HPDE6-E6E7 (cell line): ENCODE measurements around the gene MTOR.

ENCODE experiments used
- DNase-seq: peaks from one replicate; pipeline ENCODE4 v3.0.0; 2011; ENCODE audit warnings: missing footprints; ENCODE audit errors: extremely low spot score

MTOR gene

DNA sequence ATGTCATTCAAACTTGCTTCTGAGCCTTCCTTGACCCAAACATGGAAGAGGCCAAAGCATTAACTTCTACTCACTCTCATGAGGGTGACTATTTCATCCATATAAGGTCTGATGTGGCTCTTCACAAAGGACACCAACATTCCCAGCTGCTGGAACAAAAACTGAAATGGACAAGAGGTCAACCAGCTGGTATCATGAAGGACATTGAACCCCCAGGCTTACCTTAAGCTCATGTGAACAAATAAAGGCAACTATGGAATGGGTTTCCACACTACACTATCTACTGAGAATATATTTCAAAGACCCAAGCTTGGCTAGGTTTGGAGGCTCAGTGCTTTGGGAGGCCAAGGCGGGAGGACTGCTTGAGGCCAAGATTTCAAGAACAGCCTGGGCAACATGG is 46.3 kb downstream of the MTOR start:
- DNase-seq, result no peak

DNA sequence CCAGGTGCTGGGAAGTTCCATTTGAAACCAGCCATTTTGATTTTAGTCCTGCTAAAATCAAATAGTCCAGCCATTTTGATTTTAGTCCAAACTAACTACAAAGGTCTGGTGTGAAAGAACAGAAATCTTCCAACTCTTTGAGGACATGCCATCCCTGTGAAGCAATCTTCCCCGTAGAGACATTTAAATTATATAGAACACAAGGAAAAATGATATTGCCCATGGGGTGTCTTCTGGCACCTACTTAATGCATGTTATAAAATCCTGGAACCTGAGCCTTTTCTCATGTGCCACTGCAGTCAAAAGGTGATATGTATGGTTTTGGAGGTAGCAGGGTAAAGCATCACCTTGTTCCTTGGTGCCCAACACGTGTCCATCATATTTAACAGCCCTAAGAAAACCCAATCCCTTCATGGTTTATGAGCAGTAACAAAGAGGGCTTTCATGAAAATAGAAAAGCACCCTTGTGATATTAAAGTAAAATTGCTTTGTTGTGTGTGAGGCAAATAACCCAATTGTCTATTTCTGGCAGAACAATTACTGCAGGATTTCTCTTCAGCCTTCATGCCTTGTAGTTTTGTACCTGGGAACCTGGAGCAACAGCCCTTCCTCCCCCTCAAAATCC is 46.9 kb downstream of the MTOR start:
- DNase-seq, result no peak

DNA sequence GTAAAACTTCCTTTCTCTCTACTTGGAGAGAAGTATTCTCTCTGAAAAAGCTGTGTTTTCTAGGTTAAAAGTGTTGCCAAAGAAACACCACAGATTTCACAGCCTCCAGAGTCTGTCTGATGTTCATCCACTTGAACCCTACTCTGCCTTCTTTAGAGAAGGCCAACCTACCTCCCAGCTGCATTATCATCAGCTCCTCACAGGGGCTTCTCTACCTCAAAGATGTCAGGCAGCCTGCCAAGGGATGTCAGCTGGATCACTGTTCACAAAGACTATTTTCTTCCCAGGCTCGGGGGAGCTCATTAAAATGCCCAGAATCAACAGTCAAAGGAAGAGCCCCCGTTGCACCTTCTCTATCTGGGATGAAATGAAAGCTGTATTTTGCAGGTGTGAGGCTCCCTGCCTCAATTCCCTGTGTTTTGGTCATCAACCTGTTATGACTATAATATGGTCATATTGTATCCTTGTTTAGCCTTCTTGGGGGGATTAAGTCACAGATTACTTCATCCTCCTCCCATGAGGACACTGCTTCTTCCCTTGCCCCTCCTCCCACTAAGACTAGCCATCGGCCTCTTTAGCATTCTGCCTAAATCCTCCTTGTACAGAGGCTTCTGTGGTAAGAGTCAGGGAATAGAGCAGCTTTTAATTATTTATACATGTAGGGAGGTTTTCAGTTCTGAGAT is 47.5 kb downstream of the MTOR start:
- DNase-seq, result no peak

DNA sequence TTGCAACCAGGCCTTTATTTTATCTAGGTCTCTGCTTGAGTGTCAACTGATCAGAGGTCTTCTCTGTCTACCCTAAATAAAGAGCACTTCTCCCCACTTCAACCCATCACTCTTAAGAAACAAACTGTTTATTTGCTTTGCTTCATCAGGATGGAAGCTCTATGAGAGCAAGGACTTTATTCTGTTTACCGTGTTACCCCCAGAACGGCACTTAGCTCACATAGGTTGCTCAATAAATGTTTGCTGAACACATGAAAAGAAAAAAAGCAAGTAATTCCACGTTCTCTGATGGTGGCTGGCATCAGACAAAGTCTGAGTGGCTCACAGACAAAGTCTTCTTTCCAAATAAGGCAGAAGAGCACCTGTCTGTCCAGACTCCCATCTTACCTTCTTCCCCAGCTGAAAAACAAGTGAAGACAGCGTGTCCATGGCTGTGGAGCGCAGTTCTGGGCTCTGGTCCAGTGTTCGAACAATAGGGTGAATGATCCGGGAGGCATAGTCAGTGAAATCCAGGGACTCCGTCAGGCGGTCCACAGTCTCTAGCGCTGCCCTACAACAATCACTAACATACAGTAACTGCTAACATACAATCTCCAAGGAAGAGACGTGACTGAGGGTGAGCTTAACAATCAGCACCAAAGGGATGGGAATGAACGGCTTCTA is 50.3 kb downstream of the MTOR start:
- DNase-seq, result no peak

DNA sequence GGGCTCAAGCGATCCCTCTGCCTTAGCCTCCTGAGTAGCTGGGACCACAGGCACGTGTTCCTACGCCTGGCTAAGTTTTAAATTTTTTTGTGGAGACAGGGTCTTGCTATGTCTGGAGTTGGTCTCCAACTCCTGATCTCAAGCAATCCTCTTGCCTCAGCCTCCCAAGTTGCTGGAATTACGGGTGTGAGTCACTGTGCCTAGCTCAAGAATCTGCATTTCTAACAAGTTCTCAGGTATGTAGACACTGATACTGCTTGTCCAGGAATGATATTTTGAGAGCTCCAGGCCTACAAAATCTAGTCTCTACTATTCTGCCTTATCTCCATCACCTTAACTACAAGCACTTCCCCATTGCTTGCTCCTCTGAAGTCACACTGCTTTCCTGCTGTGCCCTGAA is 50.9 kb downstream of the MTOR start:
- no peak for DNase-seq

DNA sequence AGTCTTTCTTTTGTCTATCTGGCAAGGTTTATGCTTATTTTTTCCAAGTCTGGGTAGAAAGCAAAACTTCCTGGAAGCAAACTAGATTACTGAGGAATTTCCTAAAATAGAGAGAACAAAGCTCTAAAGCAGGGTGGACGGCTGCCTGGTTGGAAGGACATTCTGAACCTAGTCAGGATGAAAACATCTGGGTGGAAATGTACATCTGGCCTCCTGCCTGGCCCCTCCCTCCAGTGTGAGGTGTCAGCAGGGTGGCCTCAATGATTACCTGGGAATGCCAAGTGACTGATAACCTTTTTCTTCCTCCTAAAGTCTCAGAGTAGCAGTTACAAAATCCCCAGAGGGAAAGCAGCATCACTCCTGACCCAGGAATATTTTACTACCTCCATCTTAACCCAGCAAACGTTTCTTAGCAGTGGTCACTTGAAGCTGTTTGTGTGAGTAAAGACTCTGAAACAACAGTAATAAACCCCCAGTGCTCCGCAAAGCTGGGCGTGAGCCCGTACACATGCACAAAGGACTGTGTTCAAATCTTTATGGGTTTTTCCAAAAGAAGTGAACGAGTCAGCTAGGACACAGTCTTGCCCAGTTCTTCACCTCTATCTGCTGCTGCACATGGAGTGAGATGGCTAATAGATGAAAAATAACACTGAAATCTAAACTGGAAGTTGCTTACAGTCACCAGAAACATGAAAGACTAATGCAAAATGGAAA is 54.3 kb downstream of the MTOR start:
- no peak for DNase-seq

DNA sequence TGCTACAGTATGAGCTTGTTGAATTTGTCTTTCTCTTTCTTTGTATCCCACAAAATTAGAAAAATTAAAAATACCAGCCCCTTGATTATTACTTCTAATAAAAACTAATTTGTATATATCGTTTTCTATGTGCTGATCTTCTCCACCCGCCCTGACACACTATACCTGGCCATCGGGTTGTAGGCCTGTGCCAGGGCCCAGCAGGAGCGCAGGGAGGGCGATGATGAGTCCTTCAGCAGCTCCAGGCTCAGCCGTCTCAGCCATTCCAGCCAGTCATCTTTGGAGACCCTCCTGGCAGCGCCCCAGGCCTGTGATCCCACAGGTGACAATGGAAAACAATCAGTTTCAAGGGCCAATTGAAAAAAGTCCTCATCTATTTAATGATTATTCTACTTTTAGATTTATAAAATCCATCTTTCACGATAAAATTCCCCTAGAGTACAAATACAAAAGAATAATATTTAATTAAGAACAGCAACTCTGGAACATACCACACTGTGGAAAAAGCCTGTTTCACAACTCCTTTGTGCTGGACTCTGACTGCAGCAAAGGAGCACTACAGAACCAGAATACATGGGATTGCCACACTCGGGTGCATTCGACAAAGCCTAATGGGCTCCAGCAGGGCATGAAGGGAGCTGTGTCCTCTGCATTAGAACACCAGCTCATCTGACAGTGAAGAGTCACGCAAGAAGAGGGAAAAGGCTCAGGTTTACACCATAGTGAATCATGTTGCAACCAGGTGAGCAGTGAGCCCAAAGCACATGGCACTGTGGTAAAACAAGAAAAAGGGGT is 57.8 kb downstream of the MTOR start:
- DNase-seq, result no peak

DNA sequence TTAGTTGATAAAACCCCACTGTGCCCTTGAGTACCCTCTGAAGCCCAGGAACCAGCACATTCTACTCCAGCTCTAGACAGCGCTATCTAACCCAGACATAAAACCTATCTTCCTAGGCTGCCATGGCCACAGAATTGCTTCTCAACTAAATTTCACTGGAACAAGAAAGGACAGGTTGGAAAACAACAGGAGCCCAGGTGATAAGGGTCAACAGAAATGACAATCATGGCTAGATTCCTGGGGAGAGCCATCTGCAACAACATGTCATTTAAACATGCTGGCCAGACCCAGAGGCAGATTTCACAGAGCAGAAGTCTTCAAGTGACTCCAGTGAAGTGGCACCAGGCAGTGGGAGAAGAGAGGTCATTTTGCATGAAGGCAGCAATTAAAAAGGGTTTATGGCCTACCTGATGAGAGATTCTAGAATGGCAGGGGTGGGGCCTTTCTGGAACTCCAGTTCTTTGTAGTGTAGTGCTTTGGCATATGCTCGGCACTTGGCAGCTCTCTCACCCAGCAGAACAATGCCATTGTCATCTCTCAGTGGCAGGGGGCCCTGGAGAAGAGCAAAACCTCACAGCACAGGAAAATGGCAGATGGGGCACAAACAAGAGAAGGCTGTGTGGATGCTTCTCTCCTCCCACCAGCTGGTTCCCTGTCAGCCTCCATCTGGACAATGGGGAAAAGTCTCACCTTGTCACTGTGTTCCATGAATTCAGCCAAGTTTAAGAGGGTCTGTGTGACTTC is 63.3 kb downstream of the MTOR start:
- no peak for DNase-seq

DNA sequence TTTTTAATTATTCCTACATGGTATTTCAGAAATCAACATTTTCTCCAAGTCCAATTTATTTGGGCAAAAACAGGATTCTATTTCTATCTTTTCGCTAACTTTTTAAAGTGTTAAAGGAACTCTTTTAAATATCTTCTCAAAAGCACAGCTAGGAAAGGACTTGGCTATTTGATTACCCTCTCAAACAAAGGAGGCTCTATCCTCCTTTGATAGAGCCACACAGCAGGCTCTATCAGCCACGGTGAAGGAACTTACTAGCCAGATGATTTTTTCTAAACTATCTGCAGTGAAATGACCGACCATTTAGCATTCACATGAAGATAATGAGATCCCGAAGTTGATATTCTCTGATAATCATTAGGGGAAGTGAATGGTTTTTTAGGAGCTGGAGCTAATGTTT is 64.1 kb downstream of the MTOR start:
- no peak for DNase-seq

DNA sequence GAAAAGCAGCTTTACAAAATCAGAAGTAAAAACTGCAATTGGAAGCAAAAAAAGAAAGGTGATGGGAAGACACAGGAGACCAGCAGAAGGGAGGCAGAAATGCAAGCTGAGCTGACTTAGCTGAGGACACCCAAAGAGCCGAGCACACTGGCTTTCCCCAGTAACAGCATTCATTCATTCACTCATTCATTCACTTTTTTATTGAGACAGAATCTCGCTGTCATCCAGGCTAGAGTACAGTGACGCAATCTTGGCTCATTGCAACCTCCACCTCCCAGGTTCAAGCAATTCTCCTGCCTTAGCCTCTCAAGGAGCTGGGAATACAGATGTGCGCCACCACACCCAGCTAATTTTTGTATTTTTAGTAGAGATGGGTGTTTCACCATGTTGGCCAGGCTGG is 65.0 kb downstream of the MTOR start:
- DNase-seq, result no peak

DNA sequence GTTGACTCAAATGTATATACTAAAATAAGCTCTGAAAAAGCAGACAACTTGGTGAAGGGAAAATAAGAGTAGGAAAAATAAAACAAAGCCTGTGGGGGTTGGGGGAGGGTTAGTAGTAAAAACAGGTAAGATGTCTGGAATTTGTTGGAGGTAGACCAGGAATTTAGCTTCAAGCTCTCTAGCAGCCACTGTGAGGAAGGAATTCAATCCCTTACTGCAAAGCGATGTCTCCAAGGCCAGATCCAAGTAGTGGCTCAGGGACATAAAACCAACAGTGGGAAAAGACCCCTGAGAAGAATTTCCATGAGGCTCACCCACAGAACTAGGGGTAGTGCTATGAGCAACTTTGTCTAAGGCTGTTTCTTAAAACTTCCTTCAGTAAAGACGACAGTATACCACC is 65.4 kb downstream of the MTOR start:
- DNase-seq, result no peak

DNA sequence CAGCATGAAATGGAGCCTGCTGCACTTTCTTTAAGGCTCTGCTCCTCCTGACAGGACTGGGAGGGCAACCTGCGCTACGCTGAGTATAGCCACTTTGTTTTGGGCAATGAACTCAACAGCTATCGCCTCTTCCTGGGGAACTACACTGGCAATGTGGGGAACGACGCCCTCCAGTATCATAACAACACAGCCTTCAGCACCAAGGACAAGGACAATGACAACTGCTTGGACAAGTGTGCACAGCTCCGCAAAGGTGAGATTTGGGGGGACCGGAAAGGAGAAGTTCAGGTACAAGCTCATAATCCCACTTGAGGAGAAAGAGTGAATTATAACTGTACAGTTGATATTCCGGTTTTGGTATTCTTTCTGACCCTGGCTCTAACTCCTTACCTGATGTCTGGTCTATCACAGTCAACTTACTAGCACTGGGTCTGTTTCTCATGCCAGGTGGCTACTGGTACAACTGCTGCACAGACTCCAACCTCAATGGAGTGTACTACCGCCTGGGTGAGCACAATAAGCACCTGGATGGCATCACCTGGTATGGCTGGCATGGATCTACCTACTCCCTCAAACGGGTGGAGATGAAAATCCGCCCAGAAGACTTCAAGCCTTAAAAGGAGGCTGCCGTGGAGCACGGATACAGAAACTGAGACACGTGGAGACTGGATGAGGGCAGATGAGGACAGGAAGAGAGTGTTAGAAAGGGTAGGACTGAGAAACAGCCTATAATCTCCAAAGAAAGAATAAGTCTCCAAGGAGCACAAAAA is 67.8 kb downstream of the MTOR start:
- no peak for DNase-seq

DNA sequence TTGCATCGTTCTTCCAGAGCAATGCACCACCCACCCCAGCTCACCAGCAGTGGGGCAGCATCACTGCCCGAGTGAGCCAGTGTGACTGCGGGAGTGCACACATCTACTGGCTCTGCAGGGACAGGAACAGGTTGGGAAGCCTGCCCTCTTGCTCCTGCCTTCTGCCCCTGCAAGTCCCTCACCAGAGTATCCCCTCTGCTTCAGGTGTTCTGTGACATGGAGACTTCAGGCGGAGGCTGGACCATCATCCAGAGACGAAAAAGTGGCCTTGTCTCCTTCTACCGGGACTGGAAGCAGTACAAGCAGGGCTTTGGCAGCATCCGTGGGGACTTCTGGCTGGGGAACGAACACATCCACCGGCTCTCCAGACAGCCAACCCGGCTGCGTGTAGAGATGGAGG is 69.0 kb downstream of the MTOR start:
- no peak for DNase-seq

DNA sequence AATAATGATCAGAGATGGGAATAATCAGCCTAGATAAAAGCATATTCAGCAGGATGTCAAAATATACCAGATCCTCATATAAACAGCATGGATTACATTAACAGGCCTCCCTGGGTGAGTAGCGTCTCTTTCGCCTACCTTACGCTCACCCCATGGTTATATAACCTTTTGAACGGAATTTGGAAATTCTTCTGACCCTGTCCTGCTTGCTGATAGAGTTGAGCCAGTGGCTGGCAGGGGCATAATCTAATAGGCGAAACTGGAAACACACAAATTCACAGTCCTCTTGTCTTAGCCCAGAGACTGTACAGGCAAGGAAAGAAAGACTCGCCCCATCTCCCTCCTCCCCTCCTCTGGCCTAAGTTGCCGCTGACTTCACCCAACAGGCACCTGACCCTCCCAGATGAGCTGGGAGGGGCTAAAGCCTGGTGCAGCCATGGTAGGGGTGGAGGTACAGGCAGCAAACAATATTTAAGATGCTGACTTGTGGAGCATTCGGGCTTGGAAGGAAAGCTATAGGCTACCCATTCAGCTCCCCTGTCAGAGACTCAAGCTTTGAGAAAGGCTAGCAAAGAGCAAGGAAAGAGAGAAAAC is 73.4 kb downstream of the MTOR start, which contains the start of gene ANGPTL7:
Gene ANGPTL7 (plus strand): TSS at position 498 of the 594 bp plus-strand sequence. CDS start 225 bp downstream, outside the sequence.
- no peak for DNase-seq

DNA sequence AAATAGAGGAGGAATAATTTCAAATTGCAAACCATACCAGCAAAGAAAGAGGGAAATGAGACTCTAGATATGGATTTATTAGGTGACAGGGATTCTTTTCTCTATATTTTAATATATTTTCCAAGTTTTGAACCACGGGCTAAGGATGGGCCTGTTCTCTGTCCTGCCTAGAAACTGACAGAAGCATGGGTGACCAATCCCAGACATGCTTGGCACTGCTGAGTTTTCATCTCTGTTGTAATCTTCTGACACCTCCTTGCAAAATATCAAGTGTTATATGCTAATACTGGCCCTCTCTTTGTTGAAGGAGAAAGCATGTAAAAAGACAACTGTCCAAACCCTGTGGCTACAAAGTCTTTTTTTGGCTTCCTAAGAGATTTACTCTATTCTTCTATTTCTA is 74.0 kb downstream of the MTOR start:
- no peak for DNase-seq

DNA sequence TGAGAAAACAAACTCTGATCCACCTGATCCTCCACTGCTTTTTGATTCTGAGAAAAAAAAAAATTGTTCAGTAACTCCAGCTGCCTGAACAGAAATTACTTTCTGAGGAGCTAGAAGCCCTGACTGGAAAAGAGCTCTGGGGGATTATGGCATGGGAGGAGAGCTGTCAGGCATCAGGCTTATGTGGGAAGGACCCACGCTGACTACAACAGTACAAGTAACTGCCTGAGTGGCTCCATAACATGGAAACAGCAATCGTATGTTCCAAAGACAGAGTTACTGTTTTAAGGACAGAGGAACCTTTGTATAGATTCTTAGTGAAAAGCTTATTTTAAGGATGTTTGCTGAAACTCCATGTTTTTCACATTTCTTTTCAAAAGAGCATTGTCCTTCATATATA is 74.4 kb downstream of the MTOR start:
- no peak for DNase-seq

DNA sequence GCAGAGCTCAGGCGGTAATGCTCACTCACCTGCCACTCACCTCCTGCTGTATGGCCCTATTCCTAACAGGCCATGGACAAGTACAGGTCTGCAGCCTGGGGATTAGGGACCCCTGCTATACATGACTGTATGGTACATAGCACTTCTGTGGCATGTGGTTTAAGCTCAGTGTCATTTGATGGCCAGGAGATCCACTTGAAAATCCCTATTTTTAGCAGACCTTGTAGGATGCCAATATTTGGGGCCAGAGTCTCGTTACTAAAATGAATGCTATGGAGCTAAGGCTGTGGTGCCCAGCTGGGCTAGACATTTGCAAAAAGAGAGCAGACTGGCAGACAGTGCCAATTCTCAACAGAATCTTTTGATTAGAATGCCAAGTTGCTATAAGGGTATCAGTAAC is 74.9 kb downstream of the MTOR start:
- no peak for DNase-seq

DNA sequence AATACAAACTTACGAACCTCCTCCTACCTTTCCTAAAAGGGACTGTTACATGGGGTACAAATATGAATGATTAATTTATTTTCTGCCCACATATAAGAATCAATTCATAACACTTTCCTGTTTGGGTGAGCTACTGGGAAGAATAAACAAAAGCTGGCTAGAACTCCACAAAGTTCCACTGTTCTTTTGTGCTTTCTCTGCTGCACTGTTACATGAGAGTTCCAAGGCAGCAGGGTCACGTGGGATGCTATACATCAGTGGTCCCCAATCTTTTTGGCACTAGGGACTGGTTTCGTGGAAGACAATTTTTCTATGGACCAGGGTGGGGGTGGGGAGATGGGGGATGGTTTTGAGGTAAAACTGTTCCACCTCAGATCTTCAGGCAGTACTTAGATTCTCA is 75.4 kb downstream of the MTOR start:
- no peak for DNase-seq

DNA sequence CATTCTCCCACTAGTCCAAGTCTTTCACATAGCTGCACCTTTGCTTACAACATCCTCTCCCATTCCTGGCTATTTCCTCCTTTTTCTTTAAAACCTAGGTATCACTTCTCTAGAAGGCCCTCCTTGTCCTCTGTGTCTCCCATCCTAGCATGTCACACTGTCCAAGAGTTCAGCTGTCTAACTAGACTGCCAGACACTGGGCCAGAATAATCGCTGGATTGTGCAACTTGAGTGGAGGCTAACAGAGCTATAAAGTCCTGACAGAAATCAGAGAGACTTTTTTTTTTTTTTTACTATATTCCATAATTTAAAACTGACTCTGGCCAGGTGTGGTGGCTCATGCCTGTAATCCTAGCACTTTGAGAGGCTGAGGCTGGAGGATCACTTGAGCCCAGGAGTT is 77.4 kb downstream of the MTOR start:
- DNase-seq, result no peak

DNA sequence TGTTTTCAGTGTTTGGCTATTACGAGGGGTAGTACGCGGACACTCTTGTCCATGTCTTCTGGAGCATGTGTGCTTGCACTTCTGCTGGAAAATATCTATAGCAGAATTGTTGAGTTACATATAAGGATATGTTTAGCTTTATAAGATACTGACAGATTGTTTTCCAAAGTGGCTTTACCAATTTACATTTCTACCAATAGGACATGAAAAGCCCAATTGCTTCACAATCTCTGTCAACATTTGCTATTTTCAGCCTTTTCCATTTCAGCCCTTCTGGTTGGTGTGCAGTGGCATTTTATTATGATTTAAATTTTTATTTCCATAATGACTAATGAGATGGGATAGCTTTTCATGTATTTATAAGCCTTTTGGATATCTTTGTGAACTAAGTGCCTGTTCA is 79.5 kb downstream of the MTOR start:
- DNase-seq, result no peak
